Small intestine (tissue), 7 donors: ENCODE data around the gene C1QTNF9. TPM values are rescaled to one million over a fixed set of nuclear protein-coding genes. Genes with fewer than 3 reads are reported as not detected.
"Not testable (repeated sequence)": the region's sequence is repeated elsewhere in the genome, so short reads cannot be mapped to it uniquely, and the experiment has no call there.

Source experiments
- DNase-seq, 2 donors: peaks; one replicate each; pipeline versions ENCODE4 v3.0.0 to v3.0.0-alpha.2; 2013
- FAIRE-seq: peaks from 2 replicates; lab custom pipeline; 2012; peaks lifted over from hg19 to GRCh38; lab: Jason Lieb, UNC
- H3K27ac ChIP-seq, 3 donors: one replicate each; pipeline ENCODE4 v1.5.1; 2013; ENCODE audit warnings: low read length in 2 of 3, mild to moderate bottlenecking in 2 of 3, control low read depth in 1 of 3, inconsistent platforms in 1 of 3, low read depth in 1 of 3, moderate library complexity in 1 of 3
- H3K27me3 ChIP-seq, 3 donors: one replicate each; pipeline ENCODE4 v1.6.1; 2013; ENCODE audit warnings: low read length in 3 of 3, inconsistent platforms in 1 of 3; ENCODE audit not compliant: control insufficient read depth in 3 of 3, insufficient read depth in 3 of 3
- H3K36me3 ChIP-seq, 3 donors: one replicate each; pipeline ENCODE4 v1.6.1; 2013; ENCODE audit warnings: low read length in 3 of 3, inconsistent platforms in 1 of 3, low read depth in 1 of 3, mild to moderate bottlenecking in 1 of 3, moderate library complexity in 1 of 3; ENCODE audit not compliant: control insufficient read depth in 3 of 3, insufficient read depth in 2 of 3
- H3K4me1 ChIP-seq, 3 donors: one replicate each; pipeline ENCODE4 v1.6.1; 2013; ENCODE audit warnings: low read length in 2 of 3, inconsistent platforms in 1 of 3, low read depth in 1 of 3, mild to moderate bottlenecking in 1 of 3, moderate library complexity in 1 of 3; ENCODE audit not compliant: control insufficient read depth in 3 of 3, insufficient read depth in 2 of 3
- H3K4me3 ChIP-seq, 3 donors: one replicate each; pipeline ENCODE4 v1.5.1; 2013; ENCODE audit warnings: low read length in 3 of 3, control low read depth in 1 of 3, inconsistent platforms in 1 of 3, low read depth in 1 of 3, mild to moderate bottlenecking in 1 of 3, moderate library complexity in 1 of 3
- H3K9me3 ChIP-seq, 2 donors: one replicate each; pipeline ENCODE4 v1.6.1; 2013; ENCODE audit warnings: low read depth in 1 of 2, low read length in 1 of 2; ENCODE audit not compliant: control insufficient read depth in 2 of 2, insufficient read depth in 1 of 2
- WGBS, 3 donors: extraction: QIAGEN DNeasy Blood & Tissue Kit; methylation state at CpG; one replicate each; pipeline ENCODE4 v1.1.7; 2013; 5-methylcytosine and 5-hydroxymethylcytosine counted together
- polyA plus RNA-seq, 4 donors: library from polyadenylated mRNA; stranded (reverse) in 3 of 4; unstranded in 1 of 4; fragments of 200-250 nt in 3 of 4; fragments of 120-200 nt in 1 of 4; gene quantifications; one replicate each; pipeline versions ENCODE4 v1.2.1 to v1.2.3, GENCODE V29; 2013
- donor health status: healthy with polysubstance abuse.
- donor health status: control.
- donor health status: control.
- donor health status: Bipolar disorder and iron deficiency.
- donor health status: healthy.

Gene C1QTNF9
- polyA plus RNA-seq, 4 donors: 0.15 to 0.22 TPM; not detected in 2

GRCh38 chr13:24304620-24305019, 4.8 kb upstream of the C1QTNF9 start:
- Histone ChIP-seq H3K9me3 (no peaks in the 10 kb centered on the region), H3K4me3 (no peak overlapping the region), H3K27ac (no peak overlapping the region), H3K4me1 (peaks cover 0 to 2% (median 0%) of the 10 kb centered on the region in 3 donors), H3K36me3 (peaks cover 15 to 41% (median 15%) of the 10 kb centered on the region in 3 donors), H3K27me3 (no peaks in the 10 kb centered on the region)
- WGBS, 3 donors: 81 to 95% (median 92%) methylated on average over 5 of the region's 5 CpGs
- FAIRE-seq: no peak
- no peak for DNase-seq

- Histone ChIP-seq H3K4me1 (peaks cover 0 to 2% (median 0%) of the 10 kb centered on the region in 3 donors), H3K4me3 (no peak overlapping the region), H3K27ac (no peak overlapping the region), H3K27me3 (no peaks in the 10 kb centered on the region), H3K36me3 (peaks cover 2 to 30% (median 8%) of the 10 kb centered on the region in 3 donors), H3K9me3 (no peaks in the 10 kb centered on the region)
- 77 to 90% (median 88%) methylated on average over 1 of the region's 1 CpG for WGBS, 3 donors
- FAIRE-seq: no peak
- no peak for DNase-seq
Measured at GRCh38 chr13:24306632-24307031, 2.7 kb upstream of the C1QTNF9 start.

GRCh38 chr13:24307211-24308067, 1.9 kb upstream of the C1QTNF9 start:
- WGBS, 3 donors: 76 to 82% (median 80%) methylated on average over 25 to 27 of the region's 27 CpGs
- Histone ChIP-seq H3K4me3 (no peak overlapping the region), H3K27me3 (no peaks in the 10 kb centered on the region), H3K9me3 (no peaks in the 10 kb centered on the region), H3K36me3 (peaks cover 2 to 23% (median 2%) of the 10 kb centered on the region in 3 donors), H3K27ac (no peak overlapping the region), H3K4me1 (peaks cover 0 to 2% (median 0%) of the 10 kb centered on the region in 3 donors)
- FAIRE-seq: no peak
- DNase-seq: peak in 1 of 2 donors; percentile 13

GRCh38 chr13:24308068-24308445, 1.3 kb upstream of the C1QTNF9 start:
- WGBS, 3 donors: 77 to 92% (median 77%) methylated on average over 25 to 33 of the region's 33 CpGs
- FAIRE-seq (no peak), DNase-seq (no peak)
- Histone ChIP-seq H3K27me3 (no peaks in the 10 kb centered on the region), H3K4me3 (no peak overlapping the region), H3K27ac (no peak overlapping the region), H3K36me3 (peaks cover 0 to 17% (median 0%) of the 10 kb centered on the region in 3 donors), H3K9me3 (no peaks in the 10 kb centered on the region), H3K4me1 (peaks cover 0 to 2% (median 0%) of the 10 kb centered on the region in 3 donors)

GRCh38 chr13:24308488-24309020, 826 bp upstream of the C1QTNF9 start:
- H3K36me3 ChIP-seq: peaks cover 0 to 12% (median 0%) of the 10 kb centered on the region in 3 donors
- FAIRE-seq (no peak), DNase-seq (no peak)

GRCh38 chr13:24313439-24313838, 4.1 kb downstream of the C1QTNF9 start:
- FAIRE-seq (no peak), DNase-seq (no peak)
- no peak overlapping the region for H3K27ac ChIP-seq
- H3K27me3 ChIP-seq: no peaks in the 10 kb centered on the region
- no peaks in the 10 kb centered on the region for H3K36me3 ChIP-seq
- H3K9me3 ChIP-seq: no peaks in the 10 kb centered on the region
- H3K4me1 ChIP-seq: no peaks in the 10 kb centered on the region
- H3K4me3 ChIP-seq: no peak overlapping the region
- WGBS, 3 donors: 37 to 65% (median 54%) methylated on average over 5 of the region's 5 CpGs

More at GRCh38 chr13:24308488-24309020, 826 bp upstream of the C1QTNF9 start:
- WGBS, 3 donors: 81 to 91% (median 87%) methylated on average over 37 of the region's 37 CpGs
- Histone ChIP-seq H3K27ac (no peak overlapping the region), H3K27me3 (no peaks in the 10 kb centered on the region), H3K4me1 (peaks cover 0 to 2% (median 0%) of the 10 kb centered on the region in 3 donors), H3K9me3 (no peaks in the 10 kb centered on the region), H3K4me3 (no peak overlapping the region)

GRCh38 chr13:24317835-24318234, 8.5 kb downstream of the C1QTNF9 start:
- DNase-seq, H3K27me3 ChIP-seq, H3K9me3 ChIP-seq, H3K4me3 ChIP-seq, FAIRE-seq, H3K27ac ChIP-seq, H3K4me1 ChIP-seq, H3K36me3 ChIP-seq: not testable (repeated sequence)
- WGBS, 3 donors: 79 to 100% (median 90%) methylated on average over 4 to 10 of the region's 10 CpGs

GRCh38 chr13:24318878-24319277, 9.5 kb downstream of the C1QTNF9 start:
- H3K27me3 ChIP-seq, H3K27ac ChIP-seq, H3K4me3 ChIP-seq, H3K36me3 ChIP-seq, H3K9me3 ChIP-seq, FAIRE-seq, H3K4me1 ChIP-seq, DNase-seq: not testable (repeated sequence)
- WGBS, 3 donors: 73 to 76% (median 74%) methylated on average over 3 to 4 of the region's 4 CpGs
